ENCODE measurements around the gene DAPK3.

The DAPK3 gene

DNA sequence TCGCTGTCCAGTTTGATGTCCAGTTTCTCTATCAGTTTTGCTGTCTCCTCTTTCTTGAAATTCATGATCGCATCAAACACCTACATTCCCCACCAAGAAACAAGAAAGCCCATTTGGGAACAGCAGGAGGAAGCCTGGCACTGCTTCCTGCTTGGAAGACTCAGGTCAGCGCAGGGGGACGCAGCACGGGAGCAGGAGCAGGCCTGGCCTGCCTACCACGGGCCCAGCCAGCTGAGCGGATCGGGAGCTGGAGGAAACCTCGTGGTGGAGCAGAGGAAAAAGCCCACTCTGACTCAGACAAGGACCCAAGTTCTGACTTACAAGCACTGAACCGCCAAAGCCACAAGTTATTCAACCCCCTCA lies 10.5 kb upstream of the DAPK3 start:
- POLR2A ChIA-PET = interaction anchor here (8.3 kb wide), 1 partner anchor 11 kb away, joined by 258 read pairs; the partner anchor contains the start of gene DAPK3

DNA sequence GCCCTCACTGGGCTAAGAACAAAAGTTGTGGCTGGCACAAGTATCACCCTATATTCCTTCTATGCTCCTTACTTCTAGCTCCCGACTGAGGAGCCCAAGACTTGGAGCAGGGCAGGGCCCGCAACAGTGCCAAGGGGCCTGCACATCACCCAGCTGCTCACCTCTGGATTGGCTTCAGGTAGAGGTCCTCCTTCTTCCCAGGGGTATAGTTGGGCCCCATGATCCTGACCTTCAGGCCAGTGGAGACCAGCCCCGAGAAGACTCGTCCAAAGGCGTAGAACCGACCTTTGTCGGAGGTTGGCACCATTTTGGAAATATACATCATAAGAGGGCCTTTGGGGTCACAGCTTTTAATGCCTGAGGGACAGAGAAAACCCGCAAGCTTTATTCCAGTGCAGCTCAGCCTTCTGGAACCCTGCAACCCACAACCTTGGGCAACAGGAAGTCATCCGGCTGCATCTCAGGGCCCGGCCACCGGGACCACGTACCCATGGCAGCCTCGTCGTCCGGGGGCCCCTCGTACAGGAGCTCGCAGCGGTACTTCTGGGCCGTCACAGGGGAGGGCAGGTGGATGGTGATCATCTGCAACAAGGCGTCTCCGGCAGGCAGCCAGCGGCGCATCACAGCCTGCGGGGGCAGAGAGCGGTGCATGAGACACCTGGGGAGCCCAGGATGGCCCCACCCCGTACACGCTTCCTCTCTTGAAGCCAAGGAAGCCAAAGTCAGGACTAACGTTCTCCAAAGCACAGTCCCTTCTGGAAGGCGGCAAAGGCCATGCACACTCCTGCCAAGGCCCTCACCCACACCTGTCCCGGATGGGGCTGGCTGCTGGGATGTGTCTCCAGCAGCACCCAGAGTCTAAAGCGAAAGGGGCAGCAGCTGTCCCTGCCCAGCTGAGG lies 9.7 kb upstream of the DAPK3 start:
- no peaks in the 10 kb centered on the region for H3K4me1 ChIP-seq (ENCODE audit: control insufficient read depth, insufficient read depth, low read length)
- POLR2A ChIA-PET = interaction anchor here (8.3 kb wide), 1 partner anchor 10 kb away, joined by 258 read pairs; the partner anchor contains the start of gene DAPK3
- H3K4me3 ChIP-seq (ENCODE audit: low read depth, low read length) = no peak overlapping the region
- H3K36me3 ChIP-seq (ENCODE audit: control insufficient read depth in 2 of 2, insufficient read depth in 1 of 2, low read length in 2 of 2) = peaks cover 28 to 91% of the 10 kb centered on the region in 2 experiments
- H3K9me3 ChIP-seq (ENCODE audit: control insufficient read depth, insufficient read depth, low read depth, low read length) = no peaks in the 10 kb centered on the region
- H3K27ac ChIP-seq (ENCODE audit: extremely low read depth, low read depth, low read length) = no peak overlapping the region
- TF ChIP-seq ZNF214 (tag by site-specific recombination; IDR thresholded peaks at IDR 0.05; ENCODE audit: borderline replicate concordance) = no peak
- no peak for TF ChIP-seq RBAK (tag by site-specific recombination; IDR thresholded peaks at IDR 0.05)
- TF ChIP-seq, protein P1, sequence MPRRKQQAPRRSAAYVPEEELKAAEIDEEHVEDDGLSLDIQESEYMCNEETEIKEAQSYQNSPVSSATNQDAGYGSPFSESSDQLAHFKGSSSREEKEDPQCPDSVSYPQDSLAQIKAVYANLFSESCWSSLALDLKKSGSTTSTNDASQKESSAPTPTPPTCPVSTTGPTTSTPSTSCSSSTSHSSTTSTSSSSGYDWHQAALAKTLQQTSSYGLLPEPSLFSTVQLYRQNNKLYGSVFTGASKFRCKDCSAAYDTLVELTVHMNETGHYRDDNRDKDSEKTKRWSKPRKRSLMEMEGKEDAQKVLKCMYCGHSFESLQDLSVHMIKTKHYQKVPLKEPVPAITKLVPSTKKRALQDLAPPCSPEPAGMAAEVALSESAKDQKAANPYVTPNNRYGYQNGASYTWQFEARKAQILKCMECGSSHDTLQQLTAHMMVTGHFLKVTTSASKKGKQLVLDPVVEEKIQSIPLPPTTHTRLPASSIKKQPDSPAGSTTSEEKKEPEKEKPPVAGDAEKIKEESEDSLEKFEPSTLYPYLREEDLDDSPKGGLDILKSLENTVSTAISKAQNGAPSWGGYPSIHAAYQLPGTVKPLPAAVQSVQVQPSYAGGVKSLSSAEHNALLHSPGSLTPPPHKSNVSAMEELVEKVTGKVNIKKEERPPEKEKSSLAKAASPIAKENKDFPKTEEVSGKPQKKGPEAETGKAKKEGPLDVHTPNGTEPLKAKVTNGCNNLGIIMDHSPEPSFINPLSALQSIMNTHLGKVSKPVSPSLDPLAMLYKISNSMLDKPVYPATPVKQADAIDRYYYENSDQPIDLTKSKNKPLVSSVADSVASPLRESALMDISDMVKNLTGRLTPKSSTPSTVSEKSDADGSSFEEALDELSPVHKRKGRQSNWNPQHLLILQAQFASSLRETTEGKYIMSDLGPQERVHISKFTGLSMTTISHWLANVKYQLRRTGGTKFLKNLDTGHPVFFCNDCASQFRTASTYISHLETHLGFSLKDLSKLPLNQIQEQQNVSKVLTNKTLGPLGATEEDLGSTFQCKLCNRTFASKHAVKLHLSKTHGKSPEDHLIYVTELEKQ (tag by site-specific recombination; IDR thresholded peaks at IDR 0.05; ENCODE audit: borderline replicate concordance) = no peak
- TF ChIP-seq ZBTB17 (tag by site-specific recombination; IDR thresholded peaks at IDR 0.05) = no peak
- CTCF ChIA-PET = interaction anchor here (0.7 kb wide), 1 partner anchor 14 kb away, joined by 3 read pairs; no protein-coding TSS in a partner anchor

More for the DNA sequence above, 10.5 kb upstream of the DAPK3 start:
- H3K4me1 ChIP-seq (ENCODE audit: control insufficient read depth, insufficient read depth, low read length) = peaks cover 4% of the 10 kb centered on the region; the same call in 1 of the 2 replicates
- TF ChIP-seq ZNF175 (tag by site-specific recombination; IDR thresholded peaks at IDR 0.05) (no peak), PRDM1 (tag by site-specific recombination; IDR thresholded peaks at IDR 0.05) (no peak), ZNF211 (tag by site-specific recombination; IDR thresholded peaks at IDR 0.05; ENCODE audit: low read depth) (no peak), ZNF558 (tag by site-specific recombination; IDR thresholded peaks at IDR 0.05) (no peak), ZNF404 (tag by site-specific recombination; IDR thresholded peaks at IDR 0.05) (no peak), ZFP37 (tag by site-specific recombination; IDR thresholded peaks at IDR 0.05) (no peak), ZNF664 (tag by site-specific recombination; IDR thresholded peaks at IDR 0.05) (no peak), GLI2 (tag by site-specific recombination; IDR thresholded peaks at IDR 0.05; ENCODE audit: borderline replicate concordance, low read depth) (no peak)
- TF ChIP-seq, protein P2, sequence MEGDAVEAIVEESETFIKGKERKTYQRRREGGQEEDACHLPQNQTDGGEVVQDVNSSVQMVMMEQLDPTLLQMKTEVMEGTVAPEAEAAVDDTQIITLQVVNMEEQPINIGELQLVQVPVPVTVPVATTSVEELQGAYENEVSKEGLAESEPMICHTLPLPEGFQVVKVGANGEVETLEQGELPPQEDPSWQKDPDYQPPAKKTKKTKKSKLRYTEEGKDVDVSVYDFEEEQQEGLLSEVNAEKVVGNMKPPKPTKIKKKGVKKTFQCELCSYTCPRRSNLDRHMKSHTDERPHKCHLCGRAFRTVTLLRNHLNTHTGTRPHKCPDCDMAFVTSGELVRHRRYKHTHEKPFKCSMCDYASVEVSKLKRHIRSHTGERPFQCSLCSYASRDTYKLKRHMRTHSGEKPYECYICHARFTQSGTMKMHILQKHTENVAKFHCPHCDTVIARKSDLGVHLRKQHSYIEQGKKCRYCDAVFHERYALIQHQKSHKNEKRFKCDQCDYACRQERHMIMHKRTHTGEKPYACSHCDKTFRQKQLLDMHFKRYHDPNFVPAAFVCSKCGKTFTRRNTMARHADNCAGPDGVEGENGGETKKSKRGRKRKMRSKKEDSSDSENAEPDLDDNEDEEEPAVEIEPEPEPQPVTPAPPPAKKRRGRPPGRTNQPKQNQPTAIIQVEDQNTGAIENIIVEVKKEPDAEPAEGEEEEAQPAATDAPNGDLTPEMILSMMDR (tag by site-specific recombination; IDR thresholded peaks at IDR 0.05) = no peak
- TF ChIP-seq, protein P3, sequence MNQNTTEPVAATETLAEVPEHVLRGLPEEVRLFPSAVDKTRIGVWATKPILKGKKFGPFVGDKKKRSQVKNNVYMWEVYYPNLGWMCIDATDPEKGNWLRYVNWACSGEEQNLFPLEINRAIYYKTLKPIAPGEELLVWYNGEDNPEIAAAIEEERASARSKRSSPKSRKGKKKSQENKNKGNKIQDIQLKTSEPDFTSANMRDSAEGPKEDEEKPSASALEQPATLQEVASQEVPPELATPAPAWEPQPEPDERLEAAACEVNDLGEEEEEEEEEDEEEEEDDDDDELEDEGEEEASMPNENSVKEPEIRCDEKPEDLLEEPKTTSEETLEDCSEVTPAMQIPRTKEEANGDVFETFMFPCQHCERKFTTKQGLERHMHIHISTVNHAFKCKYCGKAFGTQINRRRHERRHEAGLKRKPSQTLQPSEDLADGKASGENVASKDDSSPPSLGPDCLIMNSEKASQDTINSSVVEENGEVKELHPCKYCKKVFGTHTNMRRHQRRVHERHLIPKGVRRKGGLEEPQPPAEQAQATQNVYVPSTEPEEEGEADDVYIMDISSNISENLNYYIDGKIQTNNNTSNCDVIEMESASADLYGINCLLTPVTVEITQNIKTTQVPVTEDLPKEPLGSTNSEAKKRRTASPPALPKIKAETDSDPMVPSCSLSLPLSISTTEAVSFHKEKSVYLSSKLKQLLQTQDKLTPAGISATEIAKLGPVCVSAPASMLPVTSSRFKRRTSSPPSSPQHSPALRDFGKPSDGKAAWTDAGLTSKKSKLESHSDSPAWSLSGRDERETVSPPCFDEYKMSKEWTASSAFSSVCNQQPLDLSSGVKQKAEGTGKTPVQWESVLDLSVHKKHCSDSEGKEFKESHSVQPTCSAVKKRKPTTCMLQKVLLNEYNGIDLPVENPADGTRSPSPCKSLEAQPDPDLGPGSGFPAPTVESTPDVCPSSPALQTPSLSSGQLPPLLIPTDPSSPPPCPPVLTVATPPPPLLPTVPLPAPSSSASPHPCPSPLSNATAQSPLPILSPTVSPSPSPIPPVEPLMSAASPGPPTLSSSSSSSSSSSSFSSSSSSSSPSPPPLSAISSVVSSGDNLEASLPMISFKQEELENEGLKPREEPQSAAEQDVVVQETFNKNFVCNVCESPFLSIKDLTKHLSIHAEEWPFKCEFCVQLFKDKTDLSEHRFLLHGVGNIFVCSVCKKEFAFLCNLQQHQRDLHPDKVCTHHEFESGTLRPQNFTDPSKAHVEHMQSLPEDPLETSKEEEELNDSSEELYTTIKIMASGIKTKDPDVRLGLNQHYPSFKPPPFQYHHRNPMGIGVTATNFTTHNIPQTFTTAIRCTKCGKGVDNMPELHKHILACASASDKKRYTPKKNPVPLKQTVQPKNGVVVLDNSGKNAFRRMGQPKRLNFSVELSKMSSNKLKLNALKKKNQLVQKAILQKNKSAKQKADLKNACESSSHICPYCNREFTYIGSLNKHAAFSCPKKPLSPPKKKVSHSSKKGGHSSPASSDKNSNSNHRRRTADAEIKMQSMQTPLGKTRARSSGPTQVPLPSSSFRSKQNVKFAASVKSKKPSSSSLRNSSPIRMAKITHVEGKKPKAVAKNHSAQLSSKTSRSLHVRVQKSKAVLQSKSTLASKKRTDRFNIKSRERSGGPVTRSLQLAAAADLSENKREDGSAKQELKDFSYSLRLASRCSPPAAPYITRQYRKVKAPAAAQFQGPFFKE (tag by site-specific recombination; IDR thresholded peaks at IDR 0.05; ENCODE audit: borderline replicate concordance) = no peak
- TF ChIP-seq, protein P4, sequence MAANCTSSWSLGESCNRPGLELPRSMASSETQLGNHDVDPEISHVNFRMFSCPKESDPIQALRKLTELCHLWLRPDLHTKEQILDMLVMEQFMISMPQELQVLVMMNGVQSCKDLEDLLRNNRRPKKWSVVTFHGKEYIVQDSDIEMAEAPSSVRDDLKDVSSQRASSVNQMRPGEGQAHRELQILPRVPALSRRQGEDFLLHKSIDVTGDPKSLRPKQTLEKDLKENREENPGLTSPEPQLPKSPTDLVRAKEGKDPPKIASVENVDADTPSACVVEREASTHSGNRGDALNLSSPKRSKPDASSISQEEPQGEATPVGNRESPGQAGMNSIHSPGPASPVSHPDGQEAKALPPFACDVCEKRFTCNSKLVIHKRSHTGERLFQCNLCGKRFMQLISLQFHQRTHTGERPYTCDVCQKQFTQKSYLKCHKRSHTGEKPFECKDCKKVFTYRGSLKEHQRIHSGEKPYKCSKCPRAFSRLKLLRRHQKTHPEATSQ (tag by site-specific recombination; IDR thresholded peaks at IDR 0.05) = no peak
- no peak overlapping the region for H3K4me3 ChIP-seq (ENCODE audit: low read depth, low read length)
- H3K27ac ChIP-seq (ENCODE audit: extremely low read depth, low read depth, low read length) = 0 out of 2 replicates have a peak overlapping the region, but pooled peaks have one; percentile 25
- CTCF ChIA-PET = interaction anchor here (0.7 to 1.0 kb wide), 2 partner anchors 10 to 12 kb away, joined by 3 read pairs; partner anchors contain the start of gene DAPK3
- peaks cover 28 to 84% of the 10 kb centered on the region in 2 experiments for H3K36me3 ChIP-seq (ENCODE audit: control insufficient read depth in 2 of 2, insufficient read depth in 1 of 2, low read length in 2 of 2)
- no peaks in the 10 kb centered on the region for H3K9me3 ChIP-seq (ENCODE audit: control insufficient read depth, insufficient read depth, low read depth, low read length)
